Coronary artery (tissue), 2 donors: ENCODE measurements around the gene TBL1XR1.

Experiments
- DNase-seq: peaks from one replicate; pipeline ENCODE4 v3.0.0-alpha.2; 2017; ENCODE audit warnings: low spot score
- H3K27ac ChIP-seq, 2 donors: fragments of 200-600 bp; sonication (generic); one replicate each; pipeline ENCODE4 v1.5.1; 2016 to 2019
- H3K4me3 ChIP-seq: fragments of 200-600 bp; sonication (generic); 2 replicates; pipeline ENCODE4 v1.5.1; 2016; ENCODE audit warnings: mild to moderate bottlenecking, moderate library complexity
- TF ChIP-seq, protein P1 (sequence below): fragments of 200-600 bp; sonication (generic); IDR thresholded peaks from one replicate; pipeline ENCODE4 v1.5.1; 2019; ENCODE audit warnings: antibody characterized with exemption

TBL1XR1 gene

DNA sequence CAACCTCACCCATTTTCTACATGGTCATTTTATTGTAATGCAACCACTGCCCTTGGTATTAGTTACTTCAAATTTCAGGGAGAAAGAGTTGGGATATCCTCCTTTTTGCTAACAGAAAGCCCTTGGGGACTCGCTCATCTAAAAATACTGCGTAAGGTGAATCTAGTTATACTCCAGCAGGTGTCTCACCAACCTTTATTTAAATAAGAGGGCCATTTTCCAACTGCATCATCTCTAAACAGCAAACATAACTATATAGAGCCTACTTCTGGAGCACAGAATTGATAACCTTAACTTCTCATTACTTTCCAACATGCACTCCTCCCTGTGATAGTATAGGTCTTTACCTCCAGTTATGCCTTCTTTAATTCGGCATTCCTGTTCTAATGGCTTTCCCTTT, 77.5 kb downstream of the TBL1XR1 start:
- TF ChIP-seq, protein P1, sequence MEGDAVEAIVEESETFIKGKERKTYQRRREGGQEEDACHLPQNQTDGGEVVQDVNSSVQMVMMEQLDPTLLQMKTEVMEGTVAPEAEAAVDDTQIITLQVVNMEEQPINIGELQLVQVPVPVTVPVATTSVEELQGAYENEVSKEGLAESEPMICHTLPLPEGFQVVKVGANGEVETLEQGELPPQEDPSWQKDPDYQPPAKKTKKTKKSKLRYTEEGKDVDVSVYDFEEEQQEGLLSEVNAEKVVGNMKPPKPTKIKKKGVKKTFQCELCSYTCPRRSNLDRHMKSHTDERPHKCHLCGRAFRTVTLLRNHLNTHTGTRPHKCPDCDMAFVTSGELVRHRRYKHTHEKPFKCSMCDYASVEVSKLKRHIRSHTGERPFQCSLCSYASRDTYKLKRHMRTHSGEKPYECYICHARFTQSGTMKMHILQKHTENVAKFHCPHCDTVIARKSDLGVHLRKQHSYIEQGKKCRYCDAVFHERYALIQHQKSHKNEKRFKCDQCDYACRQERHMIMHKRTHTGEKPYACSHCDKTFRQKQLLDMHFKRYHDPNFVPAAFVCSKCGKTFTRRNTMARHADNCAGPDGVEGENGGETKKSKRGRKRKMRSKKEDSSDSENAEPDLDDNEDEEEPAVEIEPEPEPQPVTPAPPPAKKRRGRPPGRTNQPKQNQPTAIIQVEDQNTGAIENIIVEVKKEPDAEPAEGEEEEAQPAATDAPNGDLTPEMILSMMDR, result no peak
- no peak overlapping the region for H3K4me3 ChIP-seq
- DNase-seq, result no peak
- H3K27ac ChIP-seq, result no peak overlapping the region

DNA sequence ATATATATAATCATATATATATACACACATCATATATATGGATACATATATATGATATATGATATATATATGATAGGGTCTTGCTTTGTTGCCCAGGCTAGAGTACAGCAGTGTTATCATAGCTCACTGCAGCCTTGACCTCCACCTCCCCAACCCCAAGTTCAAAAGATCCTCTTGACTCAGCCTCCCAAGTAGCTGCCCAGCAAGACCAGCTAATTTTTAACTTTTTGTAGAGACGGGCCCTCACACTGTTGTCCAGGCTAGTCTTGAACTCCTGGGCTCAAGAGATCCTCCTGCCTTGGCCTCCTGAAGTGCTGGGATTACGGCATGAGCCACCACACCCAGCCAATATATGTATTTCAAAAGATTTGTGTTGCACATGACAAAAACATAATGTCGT, 83.0 kb downstream of the TBL1XR1 start:
- Histone ChIP-seq H3K4me3 (no peak overlapping the region), H3K27ac (no peak overlapping the region)
- no peak for DNase-seq
- TF ChIP-seq, protein P1, result no peak

DNA sequence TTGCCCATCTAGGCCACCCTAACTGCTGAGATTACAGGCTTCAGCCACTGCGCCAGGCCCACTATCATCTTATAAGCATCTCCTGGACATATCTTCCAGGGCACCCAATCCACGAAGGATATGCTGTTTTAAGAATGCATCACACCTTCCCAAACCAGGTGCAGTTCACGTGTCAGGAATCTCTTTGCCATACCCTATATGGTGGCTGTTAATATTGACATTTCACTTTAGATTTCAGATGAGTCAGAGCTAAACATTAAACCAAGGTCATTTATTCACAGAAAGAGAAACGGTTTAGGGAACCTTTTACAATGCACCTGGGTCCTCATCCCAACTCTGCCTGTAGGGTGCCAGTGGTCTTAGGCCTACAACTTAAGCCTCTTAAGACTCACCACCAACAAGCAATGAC, 85.7 kb downstream of the TBL1XR1 start:
- H3K4me3 ChIP-seq, result no peak overlapping the region
- H3K27ac ChIP-seq, result no peak overlapping the region
- TF ChIP-seq, protein P1, result no peak
- DNase-seq, result no peak

DNA sequence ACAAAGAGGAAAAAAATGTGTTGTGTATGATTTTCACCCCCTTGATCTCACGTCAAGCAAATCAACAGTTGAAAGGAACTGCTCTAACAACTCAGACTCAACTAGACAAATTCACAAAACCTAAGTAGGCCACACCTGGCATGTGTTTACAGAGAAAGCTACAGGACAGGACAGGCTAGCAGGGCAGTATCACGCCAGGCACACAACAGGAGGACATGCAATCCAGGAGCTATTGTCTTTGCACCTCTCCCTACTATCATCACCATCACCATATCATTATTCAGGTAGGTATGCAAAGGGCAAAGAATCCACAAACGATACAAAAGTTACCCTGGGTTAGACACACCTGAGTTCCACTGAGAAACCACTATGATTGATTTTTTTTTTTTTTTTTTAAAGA, 86.4 kb downstream of the TBL1XR1 start:
- Histone ChIP-seq H3K27ac (no peak overlapping the region), H3K4me3 (no peak overlapping the region)
- no peak for DNase-seq
- TF ChIP-seq, protein P1, result no peak

DNA sequence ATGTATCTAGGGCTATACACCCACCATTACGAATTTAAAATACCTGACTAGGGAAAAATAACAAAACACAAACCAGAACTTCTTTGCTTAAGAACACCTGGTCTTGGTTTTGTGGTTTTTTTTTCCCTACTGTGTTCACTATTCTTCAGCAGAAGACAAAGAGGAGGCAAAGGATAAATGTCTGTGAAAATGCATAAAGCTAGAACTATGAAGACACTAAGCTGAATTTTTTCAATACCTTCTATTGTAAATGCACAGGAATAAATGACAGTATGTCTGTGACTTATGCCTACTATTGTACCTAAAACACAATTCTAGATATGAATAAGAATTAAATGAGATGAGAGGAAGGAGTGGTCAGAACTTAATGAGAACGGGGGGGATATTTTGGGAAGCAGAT, 86.9 kb downstream of the TBL1XR1 start:
- Histone ChIP-seq H3K4me3 (no peak overlapping the region), H3K27ac (no peak overlapping the region)
- no peak for DNase-seq
- TF ChIP-seq, protein P1, result no peak

DNA sequence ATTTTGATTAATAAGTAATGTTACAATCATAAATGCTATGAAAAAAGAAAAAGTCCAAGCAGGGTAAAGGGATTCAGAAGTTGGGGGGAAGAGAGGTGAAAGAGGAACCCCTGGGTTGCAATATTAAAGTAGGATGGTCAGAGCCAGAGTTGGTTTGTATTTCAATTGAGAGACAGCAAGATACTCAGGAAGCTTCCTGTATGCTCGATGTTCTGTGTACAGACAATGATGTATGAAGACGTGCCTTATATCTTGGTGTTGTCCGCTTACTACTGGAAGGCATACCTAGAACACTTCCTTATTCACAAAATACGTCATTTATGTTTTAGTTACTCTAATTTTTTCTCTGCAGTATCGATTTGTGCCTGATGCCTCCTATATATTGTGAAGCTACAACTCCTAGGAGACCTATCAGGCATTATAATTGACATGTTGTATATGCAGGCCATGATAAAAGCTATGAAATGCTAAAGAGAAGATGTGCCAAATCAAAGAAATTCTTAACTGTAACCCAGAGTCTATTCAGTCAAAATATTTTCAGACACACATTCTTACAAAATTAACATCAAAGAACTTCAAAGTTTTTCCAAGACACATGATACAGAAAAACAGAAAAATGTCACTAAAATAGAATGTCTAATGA, 87.5 kb downstream of the TBL1XR1 start:
- TF ChIP-seq, protein P1, result no peak
- no peak for DNase-seq
- no peak overlapping the region for H3K27ac ChIP-seq
- no peak overlapping the region for H3K4me3 ChIP-seq

DNA sequence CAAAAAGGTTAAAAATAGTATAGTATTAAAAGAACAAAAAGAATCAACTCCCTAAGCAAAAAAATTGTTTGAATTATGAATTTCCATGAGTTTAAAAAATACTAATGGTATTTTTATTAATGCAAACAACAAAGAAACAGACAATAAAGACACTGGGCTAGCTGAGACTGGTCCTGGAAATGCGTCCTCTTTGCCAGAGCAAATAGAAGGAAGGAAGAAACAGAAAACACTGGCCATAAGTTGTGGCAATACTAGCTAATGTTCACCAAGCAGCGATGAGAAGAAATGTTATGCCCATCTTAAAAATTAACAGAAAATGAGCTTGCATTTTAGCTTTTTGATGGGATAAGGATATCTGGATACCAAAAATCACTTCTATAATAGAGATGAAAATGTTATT, 88.6 kb downstream of the TBL1XR1 start:
- DNase-seq, result no peak
- Histone ChIP-seq H3K27ac (no peak overlapping the region), H3K4me3 (no peak overlapping the region)
- TF ChIP-seq, protein P1, result no peak
